Measurements from ENCODE around the gene PROSER2.

DNA sequence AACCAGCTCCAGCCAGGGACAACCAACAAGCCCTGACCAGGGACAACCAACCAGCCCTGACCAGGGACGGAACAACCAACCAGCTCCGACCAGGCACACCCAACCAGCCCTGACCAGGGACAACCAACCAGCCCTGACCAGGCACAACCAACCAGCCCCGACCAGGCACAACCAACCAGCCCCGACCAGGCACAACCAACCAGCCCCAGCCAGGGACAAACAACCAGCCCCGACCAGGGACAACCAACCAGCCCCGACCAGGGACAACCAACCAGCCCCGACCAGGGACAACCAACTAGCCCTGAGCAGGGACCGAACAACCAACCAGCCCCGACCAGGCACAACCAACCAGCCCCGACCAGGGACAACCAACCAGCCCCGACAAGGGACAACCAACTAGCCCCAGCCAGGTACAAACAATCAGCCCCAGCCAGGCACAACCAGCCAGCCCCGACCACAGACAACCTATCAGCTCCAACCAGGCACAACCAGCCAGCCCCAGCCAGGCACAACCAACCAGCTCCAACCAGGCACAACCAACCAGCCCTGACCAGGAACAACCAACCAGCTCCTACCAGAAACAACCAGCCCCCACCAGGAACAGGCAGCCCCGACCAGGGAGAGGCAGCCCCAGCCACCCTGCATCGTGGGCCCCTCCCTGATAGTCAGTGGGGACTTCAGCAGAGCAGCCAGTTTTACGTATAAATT, 56.4 kb downstream of the PROSER2 start:
- TF ChIP-seq POLR2A (IDR thresholded peaks at IDR 0.05; ENCODE audit: low read depth) (no peak), POLR2AphosphoS5 (IDR thresholded peaks at IDR 0.05) (no peak), EP300 (IDR thresholded peaks at IDR 0.05) (no peak)
- TF ChIP-seq, protein P1, sequence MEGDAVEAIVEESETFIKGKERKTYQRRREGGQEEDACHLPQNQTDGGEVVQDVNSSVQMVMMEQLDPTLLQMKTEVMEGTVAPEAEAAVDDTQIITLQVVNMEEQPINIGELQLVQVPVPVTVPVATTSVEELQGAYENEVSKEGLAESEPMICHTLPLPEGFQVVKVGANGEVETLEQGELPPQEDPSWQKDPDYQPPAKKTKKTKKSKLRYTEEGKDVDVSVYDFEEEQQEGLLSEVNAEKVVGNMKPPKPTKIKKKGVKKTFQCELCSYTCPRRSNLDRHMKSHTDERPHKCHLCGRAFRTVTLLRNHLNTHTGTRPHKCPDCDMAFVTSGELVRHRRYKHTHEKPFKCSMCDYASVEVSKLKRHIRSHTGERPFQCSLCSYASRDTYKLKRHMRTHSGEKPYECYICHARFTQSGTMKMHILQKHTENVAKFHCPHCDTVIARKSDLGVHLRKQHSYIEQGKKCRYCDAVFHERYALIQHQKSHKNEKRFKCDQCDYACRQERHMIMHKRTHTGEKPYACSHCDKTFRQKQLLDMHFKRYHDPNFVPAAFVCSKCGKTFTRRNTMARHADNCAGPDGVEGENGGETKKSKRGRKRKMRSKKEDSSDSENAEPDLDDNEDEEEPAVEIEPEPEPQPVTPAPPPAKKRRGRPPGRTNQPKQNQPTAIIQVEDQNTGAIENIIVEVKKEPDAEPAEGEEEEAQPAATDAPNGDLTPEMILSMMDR (IDR thresholded peaks at IDR 0.05), result no peak

All from esophagus muscularis mucosa (tissue), 4 donors.